ENCODE results near the gene RASGRF2.
"Not testable (repeated sequence)": the region's sequence is repeated elsewhere in the genome, so short reads cannot be mapped to it uniquely, and the experiment has no call there.

RASGRF2 gene

DNA sequence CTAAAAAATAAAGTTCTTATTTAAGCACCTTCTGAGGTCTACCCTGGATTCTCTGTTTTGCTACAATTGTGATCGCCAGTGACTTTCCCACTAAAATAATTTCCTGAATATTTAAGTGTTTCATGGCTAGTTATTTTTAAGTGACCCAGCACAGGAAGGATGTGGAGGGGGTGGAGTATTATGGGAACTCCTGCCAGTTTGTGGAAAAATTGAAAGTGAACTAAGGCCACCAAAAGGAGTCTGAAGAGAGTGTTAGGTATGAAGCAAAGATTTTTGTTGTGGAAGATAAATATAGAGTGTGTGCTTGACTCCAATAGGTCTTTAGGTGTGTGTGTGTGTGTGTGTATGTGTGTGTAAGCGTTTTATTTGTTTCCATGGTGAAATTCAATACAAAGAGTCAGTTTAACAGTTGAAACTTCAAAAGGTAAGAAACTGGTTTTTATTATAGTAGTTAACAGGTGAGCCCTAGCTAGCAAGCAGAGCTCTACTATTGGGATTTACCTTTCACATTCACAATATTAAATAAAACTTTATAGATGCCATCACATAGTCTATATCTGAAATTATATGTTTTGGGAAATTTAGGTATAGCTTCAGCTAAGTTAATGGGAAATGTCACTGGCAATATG, 25.6 kb downstream of the RASGRF2 start:
- no peak for DNase-seq

DNA sequence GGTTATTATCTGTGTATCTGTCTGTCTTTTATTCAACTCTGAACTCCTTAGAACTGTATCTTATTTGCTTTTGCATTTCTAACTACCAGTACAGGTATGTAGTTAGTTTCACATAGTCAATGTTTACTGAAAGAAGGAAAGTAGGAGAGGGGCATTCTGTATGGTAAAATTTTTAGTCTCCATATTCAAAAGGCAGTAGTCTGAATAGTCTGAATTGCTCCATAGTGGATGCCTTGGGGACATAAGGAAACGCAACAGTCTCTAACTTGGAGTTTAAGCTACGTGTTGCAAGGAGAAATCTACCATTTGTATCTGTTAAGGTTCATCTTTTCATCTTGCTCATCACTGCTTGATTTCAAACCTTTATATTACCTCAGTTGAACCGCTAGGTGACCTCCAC, 26.2 kb downstream of the RASGRF2 start:
- DNase-seq, result no peak

DNA sequence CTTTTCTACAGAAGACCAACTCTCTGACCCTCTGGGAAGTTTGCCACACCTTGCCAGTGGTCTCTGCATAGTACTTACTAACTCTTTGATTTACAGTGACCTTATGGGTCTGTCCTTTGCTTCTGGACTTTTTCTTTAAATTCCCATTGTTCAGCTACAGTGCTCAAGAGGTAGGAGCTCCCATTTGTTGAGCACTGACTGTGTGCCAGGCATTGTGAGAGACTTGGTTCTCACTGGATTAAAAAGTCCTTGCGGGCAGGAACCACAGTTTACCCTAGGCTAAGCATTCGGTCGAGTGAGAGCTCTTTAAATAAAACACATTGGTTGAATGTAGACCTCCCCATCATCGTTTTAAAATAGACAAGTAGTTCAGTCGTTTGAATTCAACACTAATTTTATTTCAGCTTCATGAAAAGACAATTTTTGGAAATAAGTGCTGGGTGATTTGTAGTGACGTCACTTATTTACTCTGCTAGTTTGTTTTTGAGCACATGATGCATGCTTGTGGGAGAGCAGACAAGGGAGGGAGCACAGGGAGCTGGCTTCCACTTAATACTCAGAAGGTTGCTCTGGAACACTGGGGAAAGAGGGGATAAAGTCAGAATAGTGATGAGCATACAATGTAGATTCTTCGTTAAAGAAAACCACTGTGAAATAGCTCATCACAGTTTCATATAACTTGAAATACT, 27.1 kb downstream of the RASGRF2 start:
- DNase-seq, result no peak

DNA sequence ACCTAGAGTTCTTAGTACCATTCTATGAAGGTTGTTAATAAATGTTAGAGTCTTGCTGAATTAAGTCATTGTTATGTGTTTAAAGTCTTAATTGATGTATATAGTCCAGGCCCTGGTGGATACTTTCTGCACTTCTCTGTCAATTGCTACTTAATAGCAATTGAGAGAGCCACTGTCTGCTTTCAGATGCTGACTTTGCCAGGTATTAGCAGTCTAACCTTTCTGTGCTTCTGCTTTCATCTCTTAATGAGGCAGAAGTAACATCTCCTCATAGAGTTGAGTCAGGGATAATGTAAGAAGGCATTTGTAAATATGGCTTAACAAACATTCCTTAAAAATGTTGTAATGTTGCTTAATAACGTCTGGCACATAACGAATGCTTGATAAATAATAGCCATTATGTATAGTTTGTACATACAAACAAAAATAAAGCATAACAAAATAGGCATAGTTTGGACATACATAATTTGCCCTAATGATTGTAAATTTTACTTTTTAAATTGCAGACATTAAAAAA, 28.3 kb downstream of the RASGRF2 start:
- DNase-seq, result no peak

DNA sequence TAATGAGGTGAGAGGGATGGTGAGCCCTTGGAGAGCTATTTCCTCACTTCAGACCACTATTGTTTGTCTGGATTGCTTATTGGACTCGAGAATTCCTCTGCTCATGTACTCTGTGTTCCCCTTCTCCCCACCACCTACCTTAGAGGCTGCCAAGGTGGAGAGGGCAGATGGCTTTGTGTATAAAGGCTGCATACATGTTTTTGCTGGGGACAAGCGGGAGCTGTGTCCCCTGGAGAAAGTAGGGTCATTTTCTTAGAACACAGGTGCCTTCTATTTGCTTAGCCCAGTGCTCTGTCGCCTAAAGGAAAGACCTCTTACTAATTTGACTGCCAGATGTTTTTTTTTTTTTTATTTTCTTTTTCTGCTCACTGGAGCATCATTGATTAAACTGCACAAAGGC, 29.7 kb downstream of the RASGRF2 start:
- no peak for DNase-seq

DNA sequence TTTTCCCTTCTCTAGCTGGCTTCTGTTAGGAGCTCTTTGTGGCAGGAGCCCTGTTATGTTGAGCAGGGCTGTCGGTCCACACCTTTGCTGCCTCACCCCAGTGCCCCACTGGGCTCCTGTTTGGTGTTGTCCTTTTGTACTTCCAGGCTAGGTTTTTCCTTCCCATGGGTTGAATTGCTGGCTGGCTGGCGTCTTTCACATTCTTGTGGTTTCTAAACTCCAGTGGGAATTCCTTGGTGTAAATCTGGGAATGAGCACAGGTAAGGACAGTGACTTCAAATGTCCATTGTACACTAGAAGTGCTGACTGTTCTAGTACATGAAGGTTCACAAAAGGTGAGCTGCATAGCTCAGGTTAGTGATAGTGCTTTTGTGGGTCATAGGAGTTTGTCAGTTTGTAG, 30.4 kb downstream of the RASGRF2 start:
- DNase-seq, result no peak

DNA sequence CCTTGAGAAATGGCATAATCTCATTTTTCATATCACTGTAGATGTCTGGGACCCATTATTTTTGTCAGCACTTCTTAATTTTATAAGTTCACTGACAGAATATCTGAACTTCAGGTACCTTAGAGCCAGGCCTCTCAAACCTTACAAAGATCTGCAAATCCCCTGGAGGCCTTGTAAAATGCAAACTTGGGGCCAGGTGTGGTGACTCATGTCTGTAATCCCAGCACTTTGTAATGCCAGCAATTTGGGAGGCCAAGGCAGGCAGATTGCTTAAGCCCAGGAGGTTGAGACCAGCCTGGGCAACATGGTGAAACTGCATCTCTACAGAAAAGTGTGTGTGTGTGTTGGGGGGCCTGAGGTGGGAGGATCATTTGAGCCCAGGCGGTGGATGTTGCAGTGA, 30.8 kb downstream of the RASGRF2 start:
- DNase-seq, result peak; percentile 5

DNA sequence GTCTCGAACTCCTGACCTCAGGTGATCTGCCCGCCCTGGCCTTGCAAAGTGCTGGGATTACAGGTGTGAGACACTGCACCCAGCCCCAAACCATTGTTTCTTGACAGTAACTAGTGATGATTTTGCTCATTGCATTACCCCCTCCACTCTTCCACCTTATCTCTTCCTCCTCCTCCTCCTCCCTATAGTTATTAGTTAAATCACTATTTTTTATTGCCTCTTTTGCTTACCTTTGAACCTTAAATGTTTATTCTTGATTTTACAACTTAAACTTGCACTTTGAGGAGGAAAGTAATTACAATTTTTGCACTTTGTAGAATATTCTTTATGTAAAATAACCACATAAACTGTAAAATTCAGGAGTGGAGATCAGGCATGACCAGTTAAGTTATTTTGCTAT, 35.7 kb downstream of the RASGRF2 start:
- no peak for DNase-seq

DNA sequence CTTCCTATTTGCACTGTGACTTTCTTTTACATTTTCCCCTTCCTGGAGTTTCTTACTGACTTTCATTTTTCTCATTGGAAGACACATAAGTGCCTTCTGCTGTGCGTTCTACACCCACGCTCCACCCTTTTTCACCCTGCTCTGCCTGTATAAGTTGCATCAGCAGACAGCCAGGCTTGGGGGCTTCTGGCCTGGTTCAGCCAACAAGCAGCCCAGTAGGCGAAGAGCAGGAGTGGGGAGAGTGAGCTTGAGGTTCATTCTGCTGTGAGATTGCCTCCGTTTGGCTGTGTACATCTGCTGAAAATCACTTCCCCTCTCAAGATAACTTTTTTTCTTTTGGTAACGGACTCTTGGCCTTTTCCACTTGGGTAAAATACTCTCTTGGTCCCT, 38.4 kb downstream of the RASGRF2 start:
- DNase-seq, result no peak

DNA sequence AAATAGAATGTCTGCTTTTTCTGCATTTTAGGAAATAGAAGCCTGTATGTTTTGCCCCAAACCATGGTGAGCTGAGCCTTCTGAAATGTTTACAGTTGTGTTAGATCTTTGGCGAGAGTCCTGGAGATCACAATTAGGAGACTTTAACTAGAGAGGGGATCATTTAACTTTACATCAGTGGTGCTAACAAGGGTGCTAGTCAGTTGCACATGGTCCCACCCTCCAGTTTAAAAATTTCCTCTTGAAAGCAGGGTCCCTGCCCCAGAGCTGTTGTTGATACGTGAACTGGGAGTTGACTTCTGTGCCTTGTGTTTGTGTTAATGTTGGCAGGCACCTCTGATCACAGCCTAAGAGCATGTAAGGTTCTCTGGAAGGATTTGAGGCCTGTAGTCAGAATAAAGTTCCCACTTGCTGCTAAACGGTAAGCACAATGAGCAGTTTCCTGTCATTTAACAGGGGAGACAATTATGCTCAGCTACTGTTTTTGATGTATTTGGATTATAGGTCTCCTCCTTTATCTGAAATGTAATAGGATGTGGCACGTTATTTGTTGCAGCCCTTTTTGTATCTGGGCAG, 43.7 kb downstream of the RASGRF2 start:
- DNase-seq, result no peak

DNA sequence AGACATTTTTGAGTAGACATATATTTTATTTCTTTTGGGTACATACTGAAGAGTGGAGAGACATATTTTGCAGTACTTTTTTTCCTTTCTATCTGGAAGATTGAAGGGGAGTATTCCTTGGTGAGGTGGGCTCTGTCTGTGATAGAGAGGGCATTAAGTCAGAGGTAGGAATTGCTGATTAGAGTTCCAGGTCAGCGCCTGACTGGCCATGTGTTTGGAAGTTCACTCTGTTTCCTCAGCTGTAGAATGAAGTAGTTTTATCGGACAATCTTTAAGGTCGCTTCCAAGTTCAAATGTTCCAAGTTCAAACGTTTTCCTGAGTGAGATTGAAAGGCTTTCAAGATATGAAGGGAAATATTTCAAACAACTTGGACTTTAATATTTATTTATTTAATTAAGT, 45.5 kb downstream of the RASGRF2 start:
- DNase-seq, result no peak

DNA sequence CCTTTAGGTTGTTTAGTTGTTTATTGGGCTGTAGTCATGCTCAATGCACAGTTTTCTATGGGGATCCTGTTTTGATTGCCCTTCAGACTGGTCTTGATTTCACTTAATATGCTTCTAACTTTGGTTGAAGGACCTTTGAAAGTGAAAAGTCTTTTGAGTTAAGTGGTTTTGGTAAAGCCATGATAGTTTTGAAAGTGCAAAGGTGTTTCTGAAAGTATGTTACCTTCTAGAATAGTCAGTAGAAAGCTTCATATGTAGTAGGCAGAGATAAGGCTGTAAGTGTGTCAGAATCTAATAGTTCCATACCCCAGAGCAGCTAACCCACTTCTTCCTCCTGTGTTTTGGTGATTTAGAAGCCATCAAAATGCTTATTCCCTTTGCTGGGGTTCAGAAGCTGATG, 46.1 kb downstream of the RASGRF2 start:
- no peak for DNase-seq

DNA sequence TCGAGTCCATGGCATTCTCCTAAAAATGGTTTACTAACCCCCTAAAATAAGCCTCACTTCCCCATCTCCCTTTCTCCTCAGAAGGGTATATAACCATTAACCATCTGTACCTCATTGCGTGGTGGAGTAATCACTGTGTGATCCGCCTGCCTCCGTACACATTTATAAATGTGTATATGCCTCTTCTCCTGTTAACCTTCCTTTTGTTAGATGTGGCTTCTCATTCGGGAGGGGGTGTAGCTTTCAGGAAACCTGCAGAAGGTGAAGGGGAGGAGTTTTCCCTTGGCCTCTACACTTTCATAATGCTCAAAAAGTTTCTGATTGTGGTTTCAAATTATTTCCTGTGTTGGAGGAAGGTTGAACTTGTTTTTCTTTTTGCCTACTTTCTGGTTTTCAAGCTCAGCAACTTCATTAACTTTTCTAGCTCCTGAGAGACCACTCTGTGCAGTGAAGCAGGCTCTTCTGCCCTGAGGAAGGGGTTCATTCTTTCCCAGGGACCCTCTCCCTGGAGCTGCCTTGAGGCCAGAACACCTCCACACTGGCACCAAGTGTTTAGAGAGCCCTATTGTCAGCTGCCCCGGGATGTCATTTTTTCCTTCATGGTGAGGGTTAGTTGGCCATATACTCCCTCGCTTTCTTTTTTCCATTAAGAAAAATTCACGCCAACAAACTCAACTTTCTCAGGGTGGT, 46.9 kb downstream of the RASGRF2 start:
- DNase-seq, result no peak

DNA sequence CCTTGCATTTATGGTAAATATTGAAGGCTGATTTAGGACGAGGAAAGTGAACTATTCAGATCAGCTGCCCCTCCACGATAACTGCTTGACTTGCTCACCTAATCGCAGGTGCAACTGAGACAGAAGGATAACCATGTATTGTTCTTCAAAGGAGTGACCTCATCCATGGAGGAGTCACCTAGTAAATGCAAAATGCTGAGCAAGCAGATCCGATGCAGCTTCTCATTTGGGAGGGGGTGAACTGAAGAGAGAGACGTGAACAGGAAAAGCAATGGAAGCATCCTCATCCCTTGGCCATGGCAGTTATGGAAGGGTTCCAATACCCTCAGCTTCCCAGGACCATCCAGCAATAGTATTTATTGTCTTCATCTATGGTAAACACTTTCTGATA, 47.5 kb downstream of the RASGRF2 start:
- no peak for DNase-seq

DNA sequence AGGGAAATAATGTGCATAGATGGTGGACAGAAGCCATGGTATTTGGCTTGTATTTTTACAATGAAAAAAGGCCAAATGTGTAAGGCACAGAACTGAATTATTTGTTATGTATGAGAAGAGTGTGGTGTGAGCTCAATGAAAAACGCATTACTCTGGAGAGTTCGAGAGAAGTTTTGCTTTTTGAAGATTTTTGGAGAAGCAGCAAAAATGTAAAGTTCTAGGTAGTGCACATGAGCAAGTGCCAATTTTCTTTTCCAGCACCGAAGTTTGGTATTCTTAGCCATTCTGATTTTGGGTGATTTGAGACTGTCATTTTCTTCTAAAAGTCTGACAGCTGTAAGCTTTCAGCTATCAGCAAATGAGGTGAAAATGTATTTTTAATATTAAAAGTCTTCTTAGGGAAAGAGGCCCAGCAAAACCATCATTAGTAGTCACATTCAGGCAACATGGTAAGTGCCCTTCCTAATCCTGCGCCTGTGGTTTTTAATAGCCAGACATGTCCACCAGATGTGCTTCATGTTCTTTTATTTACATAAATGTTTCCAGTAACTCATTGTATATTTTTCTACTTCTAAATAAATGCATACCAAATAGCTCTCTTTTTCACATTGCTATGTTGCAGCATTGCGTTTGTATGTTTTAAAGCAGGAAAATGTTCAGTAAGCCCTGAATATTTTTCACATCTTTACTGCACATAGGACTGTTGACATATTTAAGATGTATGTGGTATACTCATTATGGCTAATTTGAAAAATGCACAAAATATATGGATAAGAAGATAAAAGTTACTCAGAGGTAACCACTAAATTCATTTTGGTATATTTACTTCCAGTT, 50.4 kb downstream of the RASGRF2 start:
- no peak for DNase-seq

DNA sequence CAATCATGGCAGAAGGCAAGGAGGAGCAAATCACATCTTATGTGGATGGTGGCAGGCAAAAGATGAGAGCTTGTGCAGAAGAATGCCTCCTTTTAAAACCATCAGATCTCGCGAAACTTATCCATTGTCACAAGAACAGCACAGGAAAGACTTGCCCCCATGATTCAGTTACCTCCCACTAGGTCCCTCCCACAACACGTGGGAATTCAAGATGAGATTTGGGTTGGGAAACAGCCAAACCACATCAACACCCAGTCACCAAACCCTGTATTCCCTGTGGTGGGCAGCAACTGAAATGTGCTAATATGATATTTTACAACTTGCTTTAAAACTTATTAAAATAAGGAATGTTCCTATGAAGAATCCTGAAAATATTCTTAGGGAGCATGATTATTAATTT, 54.2 kb downstream of the RASGRF2 start:
- no peak for DNase-seq

DNA sequence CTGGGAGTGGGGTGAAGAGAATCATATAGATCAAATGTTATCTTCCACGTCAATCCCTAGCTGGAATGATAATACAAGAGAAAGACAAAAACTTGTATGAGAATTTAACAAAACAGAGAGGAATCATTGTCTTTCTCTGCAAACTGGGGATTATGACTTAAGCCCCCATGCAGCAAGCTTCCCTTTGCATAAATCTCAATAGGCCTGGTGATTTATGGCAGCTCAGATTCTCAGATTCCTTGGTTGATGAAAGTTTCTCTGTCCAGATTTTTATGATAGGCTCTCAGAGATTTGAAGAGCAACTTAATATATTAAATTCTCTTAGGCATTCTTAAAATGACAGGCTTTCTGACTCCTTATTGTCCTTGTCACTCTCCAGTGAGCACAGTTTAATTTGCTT, 56.0 kb downstream of the RASGRF2 start:
- DNase-seq, result peak; percentile 68

DNA sequence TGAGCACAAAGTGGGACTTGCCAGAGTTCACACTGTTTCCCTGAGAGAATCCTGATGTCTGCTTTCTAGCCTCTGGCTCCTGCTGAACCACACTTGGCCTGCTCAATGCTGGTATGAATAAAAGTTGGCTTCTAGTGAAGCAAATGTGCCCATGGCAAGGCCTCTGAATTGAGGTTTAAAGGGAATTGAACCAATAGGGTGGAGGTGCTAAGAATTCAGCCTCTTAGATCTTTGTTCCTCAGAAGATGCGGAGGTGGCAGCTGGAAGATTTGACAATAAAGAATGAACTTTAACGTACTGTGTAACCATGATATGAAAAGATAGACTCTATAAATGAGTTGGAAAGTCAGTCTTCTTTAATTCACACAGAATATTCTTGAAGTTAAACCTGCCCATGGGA, 57.2 kb downstream of the RASGRF2 start:
- no peak for DNase-seq

DNA sequence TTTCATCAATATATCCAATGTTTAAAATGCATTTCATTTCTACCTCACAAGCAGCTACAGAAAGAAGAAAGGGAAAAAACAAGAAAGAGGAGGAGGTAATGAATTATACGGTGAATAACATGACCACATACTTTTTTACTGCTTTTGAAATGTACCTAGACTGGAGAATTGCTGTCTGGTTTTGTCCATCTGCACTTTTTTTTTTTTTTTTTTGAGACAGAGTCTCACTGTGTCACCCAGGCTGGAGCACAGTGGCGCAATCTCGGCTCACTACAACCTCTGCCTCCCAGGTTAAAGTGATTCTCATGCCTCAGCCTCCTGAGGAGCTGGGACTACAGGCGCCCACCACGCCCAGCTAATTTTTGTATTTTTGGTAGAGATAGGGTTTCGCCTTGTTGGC, 58.4 kb downstream of the RASGRF2 start:
- not testable (repeated sequence) for DNase-seq

DNA sequence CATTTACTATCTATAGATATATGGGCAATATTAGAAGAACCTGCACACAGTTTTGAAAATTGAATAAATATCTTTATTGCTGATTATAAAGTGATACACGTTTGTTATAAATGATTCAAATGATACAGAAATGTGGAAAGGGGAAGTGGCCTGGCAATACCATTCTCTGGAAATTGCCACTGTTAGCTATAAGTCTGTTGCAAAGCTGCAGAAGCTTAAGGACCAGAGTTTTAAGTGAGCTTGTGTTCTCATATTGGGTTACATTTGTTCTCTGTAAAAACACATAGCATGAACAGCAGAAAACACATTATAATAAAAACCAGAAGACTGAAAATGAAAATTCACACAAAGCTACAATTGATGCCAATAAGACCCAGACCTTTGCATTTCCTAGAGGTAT, 59.6 kb downstream of the RASGRF2 start:
- DNase-seq, result no peak

DNA sequence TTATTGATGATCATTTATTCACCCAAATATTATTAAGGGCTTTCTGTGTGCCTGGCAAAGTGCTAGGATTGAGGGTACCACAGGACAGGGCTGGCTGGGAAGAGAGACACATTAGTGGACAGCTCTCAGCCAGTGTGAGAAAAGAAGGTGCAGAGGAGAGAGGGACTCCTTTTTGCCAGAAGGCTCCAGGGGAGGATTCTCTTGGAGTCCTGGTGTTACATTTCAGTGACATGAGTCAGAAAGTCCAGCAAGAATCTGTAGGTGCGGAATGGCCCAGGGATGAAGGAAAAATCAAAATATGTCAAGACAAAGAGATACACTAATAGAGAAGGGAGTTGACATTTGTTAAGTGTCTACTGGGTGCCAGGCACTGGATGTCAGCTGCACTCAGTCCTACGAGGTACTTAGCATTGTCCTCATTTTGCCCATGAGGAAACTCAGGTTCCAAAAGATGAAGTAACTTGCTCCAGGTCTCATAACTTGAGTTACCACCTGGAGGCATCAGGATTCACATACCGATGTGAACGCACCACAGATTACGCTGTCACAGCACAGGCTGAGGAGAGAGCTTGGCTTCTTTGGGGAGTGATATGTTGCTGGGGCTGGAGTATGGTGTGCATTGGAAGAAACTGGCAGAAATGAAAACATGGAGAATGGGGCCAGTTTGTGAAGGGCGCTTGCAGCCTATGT, 60.5 kb downstream of the RASGRF2 start:
- no peak for DNase-seq

DNA sequence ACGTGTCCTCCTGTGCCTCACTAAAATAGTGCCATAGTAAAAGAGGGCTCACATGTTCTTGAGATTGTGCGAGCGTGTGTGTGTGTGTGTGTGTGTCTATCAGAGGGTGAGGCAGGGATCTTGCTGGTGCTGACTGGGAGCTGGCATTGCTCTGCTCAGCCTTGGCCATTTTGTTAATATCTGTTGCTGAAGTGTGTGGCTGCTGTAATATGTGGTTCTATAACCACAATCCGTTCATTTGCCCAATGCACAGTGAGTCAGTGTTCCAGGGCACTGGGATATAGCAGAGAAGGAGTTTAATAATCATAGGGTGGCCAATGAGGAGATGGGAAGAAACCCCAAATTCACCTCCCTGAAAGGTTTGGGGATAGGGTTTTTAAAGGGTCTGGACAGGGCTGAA, 61.3 kb downstream of the RASGRF2 start:
- DNase-seq, result no peak
